ENCODE data around the gene STRN3.

DNA sequence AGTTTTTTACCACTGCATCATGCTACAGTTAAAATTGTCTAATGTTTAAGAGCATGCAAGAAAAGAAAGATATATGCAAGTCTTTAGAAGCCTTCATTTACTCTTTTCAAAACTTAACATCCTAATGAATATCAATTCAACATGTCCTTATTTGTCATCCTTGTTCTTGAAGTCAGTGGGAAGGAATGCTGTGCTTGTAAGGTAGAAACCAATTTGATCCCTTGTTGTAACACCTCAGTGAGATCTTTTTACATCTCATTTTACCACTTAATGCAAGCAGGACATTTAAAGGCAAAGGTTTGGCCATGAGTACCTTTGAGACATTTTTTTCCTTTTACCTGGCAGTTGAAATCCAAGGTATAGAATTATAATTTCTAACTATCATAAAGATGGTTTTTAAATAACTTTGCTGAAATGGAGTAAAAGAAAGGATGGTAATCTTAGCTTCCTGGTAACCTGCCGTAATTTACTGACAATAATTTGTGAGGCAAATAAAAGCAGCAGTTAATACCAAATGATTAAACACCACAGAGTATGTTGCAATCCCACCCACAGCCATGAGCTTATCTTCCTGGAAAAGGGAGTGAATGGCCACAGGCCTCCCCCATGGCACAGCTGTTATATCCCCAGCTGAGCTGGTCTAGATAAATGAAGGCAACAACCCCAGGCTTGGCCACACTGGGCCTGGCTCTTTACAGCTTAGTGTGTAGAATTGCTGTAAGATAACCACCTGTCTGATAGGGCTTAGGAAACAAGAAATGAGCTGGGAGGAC, 33.2 kb upstream of the STRN3 start:
- TF ChIP-seq SIN3A (IDR thresholded peaks at IDR 0.05; ENCODE audit: low read depth, low read length) (no peak), SRF (IDR thresholded peaks at IDR 0.05; ENCODE audit: low read depth in 2 of 2, low read length in 2 of 2) (no peak), NR2C2 (IDR thresholded peaks at IDR 0.05; ENCODE audit: borderline replicate concordance, control insufficient read depth, insufficient read length, low read depth) (no peak)
